KOPT-K1 (cell line): ENCODE data around the gene CUL3.
"Not testable (repeated sequence)": the region's sequence is repeated elsewhere in the genome, so short reads cannot be mapped to it uniquely, and the experiment has no call there.

Experiments
- H3K27ac ChIP-seq: fragments of 200-600 bp; sonication (generic); 2 replicates; pipeline ENCODE4 v1.5.1; 2016; ENCODE audit warnings: antibody characterized with exemption, mild to moderate bottlenecking, low read depth, low read length; ENCODE audit not compliant: poor library complexity, severe bottlenecking
- H3K36me3 ChIP-seq: fragments of 200-600 bp; sonication (generic); 2 replicates; pipeline ENCODE4 v1.5.1; 2017; ENCODE audit warnings: antibody characterized with exemption, mild to moderate bottlenecking, low read length, moderate library complexity; ENCODE audit not compliant: insufficient read depth
- H3K9me3 ChIP-seq: fragments of 200-600 bp; sonication (generic); 2 replicates; pipeline ENCODE4 v1.5.1; 2017; ENCODE audit warnings: antibody characterized with exemption, low read length, mild to moderate bottlenecking; ENCODE audit not compliant: insufficient read depth, poor library complexity, severe bottlenecking

The CUL3 gene

GRCh38 chr2:224594840-224595239, 9.7 kb upstream of the CUL3 start:
- H3K27ac ChIP-seq = no peak overlapping the region
- no peaks in the 10 kb centered on the region for H3K9me3 ChIP-seq
- H3K36me3 ChIP-seq = no peaks in the 10 kb centered on the region

DNA sequence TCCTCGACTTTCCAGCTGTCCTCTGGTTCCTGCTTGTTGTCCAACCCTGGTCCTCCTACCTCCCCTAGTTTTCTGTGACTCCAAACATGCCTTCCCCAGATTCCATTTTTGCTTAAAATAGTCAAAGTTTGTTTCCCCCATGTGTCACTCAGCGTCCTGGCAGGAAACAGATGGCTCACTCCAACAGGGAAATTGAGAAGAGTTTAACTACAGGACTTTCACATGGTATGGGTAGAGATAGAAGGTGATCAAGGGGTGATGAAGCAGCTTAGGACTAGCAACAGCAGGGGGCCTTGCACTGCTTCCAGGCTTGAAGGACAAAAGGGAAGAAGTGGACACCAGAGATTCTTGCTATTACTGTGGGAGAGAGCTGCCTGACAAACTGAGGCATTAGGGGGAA, 6.1 kb upstream of the CUL3 start:
- no peaks in the 10 kb centered on the region for H3K9me3 ChIP-seq
- H3K36me3 ChIP-seq = no peaks in the 10 kb centered on the region
- no peak overlapping the region for H3K27ac ChIP-seq

GRCh38 chr2:224586127-224586695, 1.0 kb upstream of the CUL3 start:
- Histone ChIP-seq H3K9me3 (no peaks in the 10 kb centered on the region), H3K27ac (peak overlapping the region; percentile 82), H3K36me3 (peaks cover 4% of the 10 kb centered on the region; the same call in 1 of the 2 replicates)

DNA sequence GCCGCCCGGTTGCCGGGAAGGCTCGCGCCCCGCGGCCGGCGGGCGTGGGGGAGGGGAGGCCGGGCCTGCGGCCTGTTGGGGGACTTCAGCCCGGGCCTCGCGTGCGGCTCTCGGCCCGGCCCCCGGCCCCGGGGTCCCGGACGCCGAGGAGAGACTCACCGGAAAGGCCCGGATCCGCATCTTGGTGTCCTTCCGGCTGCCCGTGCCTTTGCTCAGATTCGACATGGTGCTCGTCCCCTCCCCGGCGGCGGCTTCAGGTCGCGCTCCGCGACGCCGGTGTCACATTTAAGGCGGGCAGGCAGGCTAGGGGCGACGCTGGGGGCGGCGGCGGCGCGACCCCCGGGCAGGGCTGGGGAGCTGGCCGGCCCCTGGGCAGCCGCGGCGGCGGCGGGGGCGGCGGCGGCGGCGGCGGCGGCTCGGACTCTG, 365 bp downstream of the CUL3 start:
- Histone ChIP-seq H3K36me3 (peaks cover 4% of the 10 kb centered on the region; the same call in 1 of the 2 replicates), H3K9me3 (no peaks in the 10 kb centered on the region), H3K27ac (peak overlapping the region; percentile 76)

DNA sequence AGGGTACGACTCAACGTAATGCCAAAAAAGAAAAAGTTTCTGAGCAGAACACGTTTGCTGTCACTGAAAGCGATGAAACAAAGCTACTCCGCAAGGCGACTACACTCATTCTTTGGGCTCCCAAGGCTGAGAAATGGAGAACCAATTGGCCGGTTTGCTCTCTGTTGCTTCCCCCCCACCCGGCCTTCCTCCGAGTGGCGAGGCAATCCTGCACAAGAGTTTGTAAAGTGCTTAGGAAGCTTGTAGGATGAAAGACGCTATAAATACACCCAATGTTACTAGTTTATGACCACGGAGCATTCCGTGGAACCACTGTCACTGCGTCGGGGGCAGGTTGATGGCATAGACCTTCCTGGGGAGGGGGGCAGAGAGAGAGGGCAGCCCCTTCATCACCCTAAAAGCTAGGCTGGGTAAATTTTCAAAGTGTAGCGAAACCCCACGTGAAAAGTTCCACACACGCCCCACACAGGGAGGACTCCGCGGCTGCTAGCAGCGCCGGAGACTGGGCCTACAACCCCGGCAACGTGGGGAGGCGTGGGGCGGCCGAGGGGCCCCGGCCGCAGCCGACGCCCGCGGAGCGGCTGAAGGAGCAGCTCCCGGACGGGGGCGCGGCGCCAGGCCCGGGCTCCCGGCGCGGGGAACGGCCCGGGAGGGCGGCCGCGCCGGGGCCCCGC, 915 bp downstream of the CUL3 start:
- H3K27ac ChIP-seq = peak overlapping the region; percentile 76
- peaks cover 4% of the 10 kb centered on the region; the same call in 1 of the 2 replicates for H3K36me3 ChIP-seq
- no peaks in the 10 kb centered on the region for H3K9me3 ChIP-seq

- not testable (repeated sequence) for H3K27ac ChIP-seq, H3K36me3 ChIP-seq, H3K9me3 ChIP-seq
These were observed 2.1 kb downstream of the CUL3 start for GRCh38 chr2:224583033-224583432.

- Histone ChIP-seq H3K27ac (no peak overlapping the region), H3K9me3 (no peaks in the 10 kb centered on the region), H3K36me3 (peaks cover 4% of the 10 kb centered on the region; the same call in 1 of the 2 replicates)
These were observed 4.9 kb downstream of the CUL3 start for GRCh38 chr2:224580248-224580647.

DNA sequence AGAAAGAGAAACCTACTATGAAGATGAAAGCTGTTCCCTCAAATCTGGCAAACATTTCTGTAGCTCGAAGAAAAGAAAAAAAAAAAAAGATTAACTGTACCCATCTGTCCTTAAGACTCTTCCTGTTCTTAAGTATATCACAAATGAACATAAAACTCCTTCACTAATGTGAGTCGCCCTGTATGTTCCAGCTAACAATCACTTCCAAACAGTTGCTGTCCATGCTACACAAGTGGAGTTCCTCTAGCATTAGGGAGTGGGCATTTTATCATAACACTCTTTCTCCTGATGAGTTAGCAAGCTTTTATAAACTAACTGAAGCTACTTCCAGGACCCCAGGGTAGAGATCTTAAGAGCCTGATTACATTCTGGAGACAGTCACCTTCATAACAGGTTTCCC, 5.8 kb downstream of the CUL3 start:
- peaks cover 4% of the 10 kb centered on the region; the same call in 1 of the 2 replicates for H3K36me3 ChIP-seq
- no peaks in the 10 kb centered on the region for H3K9me3 ChIP-seq
- peak overlapping the region; percentile 8 for H3K27ac ChIP-seq

- Histone ChIP-seq H3K27ac (no peak overlapping the region), H3K9me3 (no peaks in the 10 kb centered on the region), H3K36me3 (peaks cover 4% of the 10 kb centered on the region; the same call in 1 of the 2 replicates)
These were observed 7.6 kb downstream of the CUL3 start for GRCh38 chr2:224577541-224577940.

DNA sequence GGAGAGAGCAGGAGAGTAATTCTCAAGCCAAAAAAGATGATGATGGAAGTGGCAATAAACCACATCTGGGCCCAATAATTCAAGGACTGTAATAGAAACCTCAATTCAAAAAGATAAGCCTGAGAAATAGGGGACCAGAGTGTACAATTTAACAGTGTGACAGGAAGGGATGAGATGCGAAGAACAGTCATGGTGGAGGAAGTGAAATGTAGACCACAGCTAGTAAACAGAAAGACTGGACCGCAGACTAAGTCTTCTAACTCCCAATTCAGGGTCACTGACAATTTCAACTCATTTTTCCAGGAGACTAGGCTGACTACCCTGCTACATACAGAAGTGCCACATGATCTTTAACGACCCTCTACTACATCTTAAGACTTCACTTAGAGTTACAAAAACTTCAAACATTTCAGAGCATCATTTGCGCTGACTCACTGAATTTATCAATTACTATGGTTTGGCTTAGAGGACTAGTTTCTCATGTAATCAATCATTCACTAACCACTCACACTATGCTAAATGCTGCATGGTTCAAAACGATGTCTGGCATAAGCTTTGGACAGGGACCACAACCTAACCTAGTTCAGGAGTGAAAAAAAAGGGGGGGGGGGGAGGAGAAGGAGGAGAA, 9.0 kb downstream of the CUL3 start:
- Histone ChIP-seq H3K36me3 (no peaks in the 10 kb centered on the region; the same call in 1 of the 2 replicates), H3K27ac (peak overlapping the region; percentile 0), H3K9me3 (no peaks in the 10 kb centered on the region)

- H3K36me3 ChIP-seq = no peaks in the 10 kb centered on the region; the same call in 1 of the 2 replicates
- no peaks in the 10 kb centered on the region for H3K9me3 ChIP-seq
- no peak overlapping the region for H3K27ac ChIP-seq
These were observed 10.6 kb downstream of the CUL3 start for GRCh38 chr2:224574423-224575084.

- Histone ChIP-seq H3K36me3 (no peaks in the 10 kb centered on the region; the same call in 1 of the 2 replicates), H3K27ac (no peak overlapping the region)
These were observed 11.4 kb downstream of the CUL3 start for GRCh38 chr2:224573724-224574123.

DNA sequence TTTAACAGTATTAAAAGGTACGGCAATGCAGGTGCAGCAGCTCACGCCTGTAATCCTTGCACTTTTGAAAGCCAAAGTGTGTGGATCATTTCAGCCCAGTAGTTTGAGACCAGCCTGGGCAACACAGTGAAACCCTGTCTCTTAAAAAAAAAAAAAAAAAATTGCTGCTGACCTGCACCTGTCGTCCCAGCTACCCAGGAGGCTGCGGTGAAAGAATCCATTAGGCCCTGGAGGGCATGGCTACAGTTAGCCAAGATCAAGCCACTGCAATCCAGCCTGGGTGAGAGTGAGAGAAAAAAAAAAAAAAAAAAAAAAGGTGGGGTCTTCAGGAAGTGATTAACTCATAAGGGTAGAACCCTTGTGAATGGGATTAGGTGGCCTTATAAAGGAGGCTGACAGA, 12.8 kb downstream of the CUL3 start:
- H3K27ac ChIP-seq = no peak overlapping the region
- no peaks in the 10 kb centered on the region for H3K36me3 ChIP-seq
- H3K9me3 ChIP-seq = peaks cover 2% of the 10 kb centered on the region

More at GRCh38 chr2:224573724-224574123, 11.4 kb downstream of the CUL3 start:
- no peaks in the 10 kb centered on the region for H3K9me3 ChIP-seq

DNA sequence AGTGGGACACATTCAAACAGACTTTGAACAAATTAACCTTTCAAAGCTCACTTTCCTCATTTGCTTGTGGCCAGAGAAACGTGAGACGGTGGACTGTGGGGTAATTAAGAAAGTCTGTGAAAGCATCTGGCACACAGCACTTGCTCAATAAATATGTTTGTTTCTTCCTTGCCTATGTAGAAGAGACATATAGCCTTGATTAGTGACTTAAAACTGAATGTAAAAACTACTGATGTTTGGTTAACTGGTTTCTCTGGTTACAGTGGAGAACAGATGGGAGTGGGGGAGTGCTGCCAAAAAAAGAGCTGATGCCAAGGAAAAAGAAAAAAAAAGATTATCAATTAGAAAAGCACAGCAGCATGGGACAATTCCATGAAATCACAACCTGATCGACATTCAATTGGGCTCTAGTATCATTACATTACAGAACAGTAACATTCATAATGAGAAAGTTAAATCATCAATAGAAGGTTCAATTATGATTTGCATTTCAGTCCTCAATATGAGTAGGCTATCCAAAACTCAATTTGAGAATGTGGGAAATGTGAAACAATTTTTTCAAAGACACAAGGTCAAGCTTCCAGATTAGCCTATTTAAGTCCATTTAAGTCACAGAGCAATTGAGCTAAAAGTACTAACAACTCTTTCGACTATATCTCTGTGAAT, 14.7 kb downstream of the CUL3 start:
- peaks cover 19% of the 10 kb centered on the region for H3K36me3 ChIP-seq
- peaks cover 18% of the 10 kb centered on the region for H3K9me3 ChIP-seq
- H3K27ac ChIP-seq = no peak overlapping the region

GRCh38 chr2:224569654-224570053, 15.5 kb downstream of the CUL3 start:
- peaks cover 18% of the 10 kb centered on the region for H3K9me3 ChIP-seq
- H3K36me3 ChIP-seq = peaks cover 21% of the 10 kb centered on the region
- H3K27ac ChIP-seq = no peak overlapping the region
